PC-3 (cell line): Measurements from ENCODE around the gene APOL2. TPM values are rescaled to one million over a fixed set of nuclear protein-coding genes. Genes with fewer than 3 reads are reported as not detected.

ENCODE experiments used
- ATAC-seq: fragments of 200-7000 bp; cut with Tn5 transposase; 2 replicates; pipeline ENCODE4 v1.9.1; 2020; ENCODE audit warnings: mild to moderate bottlenecking, moderate library complexity
- BruUV-seq: library from RNA; stranded (reverse); fragments of 400-500 nt; replicated peaks from 2 replicates; lab custom pipeline; 2021; lab: Mats Ljungman, UMichigan
- CTCF ChIA-PET: fragments of 300-600 bp; sonication (Branson Sonifier 250); formaldehyde crosslinking; loops from one replicate; lab custom pipeline; 2022; ENCODE audit warnings: antibody characterized with exemption; lab: Charles Lee
- POLR2A ChIA-PET: fragments of 300-600 bp; sonication (Branson Sonifier 250); formaldehyde crosslinking; loops from one replicate; lab custom pipeline; 2022; ENCODE audit warnings: antibody characterized with exemption; ENCODE audit not compliant: unreplicated experiment; lab: Charles Lee
- DNase-seq: peaks from one replicate; pipeline ENCODE4 v3.0.0-alpha.2; 2015
- H2AFZ ChIP-seq: fragments of 300-600 bp; sonication (generic); 2 replicates; pipeline ENCODE4 v1.6.0; 2016; ENCODE audit warnings: antibody characterized with exemption, low read length
- H3F3A ChIP-seq: fragments of 300-600 bp; sonication (generic); one replicate; pipeline ENCODE4 v1.6.0; 2017; ENCODE audit warnings: antibody characterized with exemption, low read length, control low read depth, mild to moderate bottlenecking; ENCODE audit not compliant: unreplicated experiment
- H3K27ac ChIP-seq: fragments of 300-600 bp; sonication (generic); 2 replicates; pipeline ENCODE4 v1.5.1; 2016; ENCODE audit warnings: mild to moderate bottlenecking, low read length
- H3K27me3 ChIP-seq: fragments of 300-600 bp; sonication (generic); 2 replicates; pipeline ENCODE4 v1.6.1; 2016; ENCODE audit warnings: low read length, mixed read lengths
- H3K36me3 ChIP-seq: fragments of 300-600 bp; sonication (generic); 2 replicates; pipeline ENCODE4 v1.6.1; 2016; ENCODE audit warnings: low read depth, mixed run types, low read length, mixed read lengths
- H3K4me1 ChIP-seq: fragments of 300-600 bp; sonication (generic); 2 replicates; pipeline ENCODE4 v1.5.1; 2016; ENCODE audit warnings: low read length; ENCODE audit not compliant: insufficient read depth
- H3K4me2 ChIP-seq: fragments of 300-600 bp; sonication (generic); 2 replicates; pipeline ENCODE4 v1.6.0; 2016; ENCODE audit warnings: low read length
- H3K4me3 ChIP-seq: fragments of 300-600 bp; sonication (generic); 2 replicates; pipeline ENCODE4 v1.5.1; 2016; ENCODE audit warnings: mild to moderate bottlenecking, low read length, mixed read lengths
- H3K79me2 ChIP-seq: fragments of 300-600 bp; sonication (generic); 2 replicates; pipeline ENCODE4 v1.6.1; 2017; ENCODE audit warnings: low read length, mixed read lengths
- H3K9ac ChIP-seq: fragments of 300-600 bp; sonication (generic); 2 replicates; pipeline ENCODE4 v1.6.0; 2016; ENCODE audit warnings: mild to moderate bottlenecking, low read length
- H3K9me2 ChIP-seq: fragments of 300-600 bp; sonication (generic); replicated peaks from 2 replicates; pipeline ENCODE4 v1.6.1; 2016; ENCODE audit warnings: mixed run types, low read length, mixed read lengths
- H3K9me3 ChIP-seq: fragments of 300-600 bp; sonication (generic); 2 replicates; pipeline ENCODE4 v1.6.1; 2016; ENCODE audit warnings: low read length, mixed read lengths
- H4K20me1 ChIP-seq: fragments of 300-600 bp; sonication (generic); 2 replicates; pipeline ENCODE4 v1.6.1; 2016; ENCODE audit warnings: low read length, mixed read lengths
- EZH2 ChIP-seq: fragments of 300-600 bp; sonication (generic); IDR thresholded peaks from one replicate; pipeline ENCODE4 v1.6.1; 2017; ENCODE audit warnings: antibody characterized with exemption, mild to moderate bottlenecking, low read length; ENCODE audit not compliant: unreplicated experiment
- EZH2phosphoT487 ChIP-seq: fragments of 300-600 bp; sonication (generic); IDR thresholded peaks from 2 replicates; pipeline ENCODE4 v1.6.1; 2018; ENCODE audit warnings: mild to moderate bottlenecking, antibody characterized with exemption, low read length, borderline replicate concordance
- intact Hi-C: fragments of 100-400 bp; cut with micrococcal nuclease; formaldehyde crosslinking; loops from 2 replicates; pipeline ENCODE4 v1.9.0; 2023
- total RNA-seq: library from RNA; depleted of rRNA; stranded (reverse); fragments of >200 nt; gene quantifications from 2 replicates; pipeline ENCODE4 v1.2.3, GENCODE V29; 2014
- TF ChIP-seq, protein P1 (sequence below): fragments of 300-600 bp; sonication (generic); conservative IDR thresholded peaks from 2 replicates; pipeline ENCODE4 v1.5.1; 2017; ENCODE audit warnings: antibody characterized with exemption, low read depth, mild to moderate bottlenecking, low read length

The APOL2 gene
- total RNA-seq, 1 experiment from 2014 or later, result 9.7 TPM

DNA sequence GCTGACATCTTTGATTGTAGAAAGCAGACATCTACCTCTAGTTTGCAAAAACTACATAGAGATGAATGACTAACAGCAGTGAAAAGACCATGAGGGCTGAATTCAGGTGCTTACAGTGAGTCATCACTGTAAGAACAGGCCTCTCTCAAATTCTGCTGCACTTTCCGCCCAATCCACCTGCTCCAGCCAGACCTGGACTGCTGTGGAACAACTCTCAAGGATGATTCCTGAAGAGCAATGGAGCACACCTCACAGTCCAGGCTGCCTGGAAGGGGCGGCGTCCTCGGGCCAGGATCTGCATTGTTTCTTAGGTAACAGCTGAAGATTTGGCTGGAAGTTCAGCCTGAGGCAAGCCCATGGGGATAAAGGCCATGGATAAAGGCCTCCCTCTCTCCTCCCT is 15.1 kb downstream of the APOL2 start:
- Histone ChIP-seq H3K9me3 (no peaks in the 10 kb centered on the region), H3K36me3 (no peaks in the 10 kb centered on the region), H3K4me3 (no peak overlapping the region), H3K27me3 (no peaks in the 10 kb centered on the region), H3F3A (no peaks in the 10 kb centered on the region), H3K9me2 (no peaks in the 10 kb centered on the region), H3K4me1 (no peaks in the 10 kb centered on the region), H3K9ac (no peak overlapping the region), H3K4me2 (no peak overlapping the region), H3K79me2 (no peaks in the 10 kb centered on the region), H2AFZ (no peak overlapping the region), H4K20me1 (no peaks in the 10 kb centered on the region), H3K27ac (no peak overlapping the region)
- DNase-seq (peak; percentile 12), ATAC-seq (no peak)
- intact Hi-C loops, result loop anchor here (5.0 kb wide), 1 partner anchor 72 kb away; no protein-coding TSS in a partner anchor
- no TSS peak for BruUV-seq
- CTCF ChIA-PET, result no interaction called here
- POLR2A ChIA-PET, result no interaction called here
- no peak for TF ChIP-seq EZH2phosphoT487
- no peak for TF ChIP-seq EZH2
- TF ChIP-seq, protein P1, sequence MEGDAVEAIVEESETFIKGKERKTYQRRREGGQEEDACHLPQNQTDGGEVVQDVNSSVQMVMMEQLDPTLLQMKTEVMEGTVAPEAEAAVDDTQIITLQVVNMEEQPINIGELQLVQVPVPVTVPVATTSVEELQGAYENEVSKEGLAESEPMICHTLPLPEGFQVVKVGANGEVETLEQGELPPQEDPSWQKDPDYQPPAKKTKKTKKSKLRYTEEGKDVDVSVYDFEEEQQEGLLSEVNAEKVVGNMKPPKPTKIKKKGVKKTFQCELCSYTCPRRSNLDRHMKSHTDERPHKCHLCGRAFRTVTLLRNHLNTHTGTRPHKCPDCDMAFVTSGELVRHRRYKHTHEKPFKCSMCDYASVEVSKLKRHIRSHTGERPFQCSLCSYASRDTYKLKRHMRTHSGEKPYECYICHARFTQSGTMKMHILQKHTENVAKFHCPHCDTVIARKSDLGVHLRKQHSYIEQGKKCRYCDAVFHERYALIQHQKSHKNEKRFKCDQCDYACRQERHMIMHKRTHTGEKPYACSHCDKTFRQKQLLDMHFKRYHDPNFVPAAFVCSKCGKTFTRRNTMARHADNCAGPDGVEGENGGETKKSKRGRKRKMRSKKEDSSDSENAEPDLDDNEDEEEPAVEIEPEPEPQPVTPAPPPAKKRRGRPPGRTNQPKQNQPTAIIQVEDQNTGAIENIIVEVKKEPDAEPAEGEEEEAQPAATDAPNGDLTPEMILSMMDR, result no peak

DNA sequence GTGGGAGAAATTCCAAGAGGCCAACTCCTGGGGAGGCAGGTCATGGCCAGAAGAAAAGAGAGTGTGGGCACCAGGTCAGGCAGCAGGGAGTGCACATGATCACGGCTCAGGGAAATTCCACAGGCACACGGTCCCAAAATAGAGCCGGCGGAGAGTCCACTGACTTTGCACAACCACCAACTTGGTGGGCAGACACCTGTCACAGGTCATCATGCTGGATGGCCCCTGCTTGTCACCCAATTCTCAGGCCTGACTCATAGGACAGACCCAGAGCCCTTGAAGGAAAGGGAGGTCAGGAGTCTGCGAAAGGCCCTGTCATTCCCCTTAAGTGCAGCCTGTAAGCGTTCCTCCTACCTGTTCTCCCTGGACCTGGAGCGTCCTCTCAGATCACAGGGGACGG is 15.8 kb downstream of the APOL2 start:
- ChIA-PET POLR2A (no interaction called here), CTCF (no interaction called here)
- Histone ChIP-seq H3K4me3 (no peak overlapping the region), H3K4me2 (no peak overlapping the region), H3K9me3 (no peaks in the 10 kb centered on the region), H3K79me2 (no peaks in the 10 kb centered on the region), H2AFZ (no peak overlapping the region), H4K20me1 (no peaks in the 10 kb centered on the region), H3K27me3 (no peaks in the 10 kb centered on the region), H3K4me1 (no peaks in the 10 kb centered on the region), H3K36me3 (no peaks in the 10 kb centered on the region), H3K27ac (no peak overlapping the region), H3K9ac (no peak overlapping the region), H3K9me2 (no peaks in the 10 kb centered on the region), H3F3A (no peaks in the 10 kb centered on the region)
- TF ChIP-seq EZH2, result no peak
- no peak for TF ChIP-seq EZH2phosphoT487
- no peak for ATAC-seq
- no peak for DNase-seq
- intact Hi-C loops, result loop anchor here (5.0 kb wide), 1 partner anchor 71 kb away; no protein-coding TSS in a partner anchor
- no TSS peak for BruUV-seq

DNA sequence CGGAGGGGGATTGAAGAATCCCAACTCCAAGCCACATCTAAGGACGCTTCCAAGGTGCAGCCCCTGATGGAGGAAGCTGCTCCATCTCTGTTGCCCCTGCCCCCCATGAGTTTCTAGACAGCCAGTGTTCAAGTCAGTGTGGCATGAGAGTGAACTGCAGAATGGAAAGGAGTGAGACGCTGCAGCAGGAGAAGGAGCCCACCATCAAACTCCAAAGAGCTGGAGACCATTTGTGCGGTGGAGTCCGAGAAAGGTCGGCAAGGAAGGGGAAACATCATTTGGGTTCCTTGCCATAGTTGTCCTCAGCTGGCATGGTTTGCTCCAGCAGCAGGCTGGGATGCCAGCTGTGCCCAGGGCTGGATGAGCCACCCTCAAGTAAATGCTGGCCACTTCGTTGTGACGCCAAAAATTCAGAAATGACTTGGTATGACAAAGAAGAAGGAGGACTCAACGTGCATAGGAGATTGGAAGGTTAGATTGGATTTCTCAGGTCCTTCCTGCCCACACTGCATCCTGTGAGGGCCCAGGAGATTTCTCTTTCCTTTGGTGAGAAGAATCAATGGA is 16.4 kb downstream of the APOL2 start:
- no peaks in the 10 kb centered on the region for H3F3A ChIP-seq
- CTCF ChIA-PET, result no interaction called here
- no peak overlapping the region for H3K9ac ChIP-seq
- no TSS peak for BruUV-seq
- H3K27me3 ChIP-seq, result 0 out of 2 replicates have a peak, but pooled peaks cover 4% of the 10 kb centered on the region
- ATAC-seq (no peak), DNase-seq (no peak)
- no peak overlapping the region for H3K27ac ChIP-seq
- no peak overlapping the region for H2AFZ ChIP-seq
- no peaks in the 10 kb centered on the region for H3K79me2 ChIP-seq
- no peaks in the 10 kb centered on the region for H3K36me3 ChIP-seq
- H3K4me1 ChIP-seq, result no peaks in the 10 kb centered on the region
- H3K9me2 ChIP-seq, result no peaks in the 10 kb centered on the region
- POLR2A ChIA-PET, result no interaction called here
- H3K4me2 ChIP-seq, result no peak overlapping the region
- no peaks in the 10 kb centered on the region for H3K9me3 ChIP-seq
- no peak for TF ChIP-seq EZH2phosphoT487
- TF ChIP-seq, protein P1, result no peak
- TF ChIP-seq EZH2, result no peak
- no peak overlapping the region for H3K4me3 ChIP-seq
- intact Hi-C loops, result loop anchor here (5.0 kb wide), 1 partner anchor 71 kb away; no protein-coding TSS in a partner anchor
- no peaks in the 10 kb centered on the region for H4K20me1 ChIP-seq
